ENCODE data around the gene GJC2.

GJC2 gene

GRCh38 chr1:228154021-228154669 is 4.4 kb downstream of the GJC2 start:
- no peak overlapping the region for H3K4me3 ChIP-seq (replicated peaks in 1 of 2; ENCODE audit: low read depth in 2 of 2, low read length in 2 of 2)
- TF ChIP-seq, protein P1, sequence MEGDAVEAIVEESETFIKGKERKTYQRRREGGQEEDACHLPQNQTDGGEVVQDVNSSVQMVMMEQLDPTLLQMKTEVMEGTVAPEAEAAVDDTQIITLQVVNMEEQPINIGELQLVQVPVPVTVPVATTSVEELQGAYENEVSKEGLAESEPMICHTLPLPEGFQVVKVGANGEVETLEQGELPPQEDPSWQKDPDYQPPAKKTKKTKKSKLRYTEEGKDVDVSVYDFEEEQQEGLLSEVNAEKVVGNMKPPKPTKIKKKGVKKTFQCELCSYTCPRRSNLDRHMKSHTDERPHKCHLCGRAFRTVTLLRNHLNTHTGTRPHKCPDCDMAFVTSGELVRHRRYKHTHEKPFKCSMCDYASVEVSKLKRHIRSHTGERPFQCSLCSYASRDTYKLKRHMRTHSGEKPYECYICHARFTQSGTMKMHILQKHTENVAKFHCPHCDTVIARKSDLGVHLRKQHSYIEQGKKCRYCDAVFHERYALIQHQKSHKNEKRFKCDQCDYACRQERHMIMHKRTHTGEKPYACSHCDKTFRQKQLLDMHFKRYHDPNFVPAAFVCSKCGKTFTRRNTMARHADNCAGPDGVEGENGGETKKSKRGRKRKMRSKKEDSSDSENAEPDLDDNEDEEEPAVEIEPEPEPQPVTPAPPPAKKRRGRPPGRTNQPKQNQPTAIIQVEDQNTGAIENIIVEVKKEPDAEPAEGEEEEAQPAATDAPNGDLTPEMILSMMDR (IDR thresholded peaks at IDR 0.05; ENCODE audit: low read depth, low read length) = no peak
- no peak for DNase-seq (ENCODE audit: low read depth in 2 of 2)

GRCh38 chr1:228154670-228155571 is 5.2 kb downstream of the GJC2 start:
- H3K4me3 ChIP-seq (replicated peaks in 1 of 2; ENCODE audit: low read depth in 2 of 2, low read length in 2 of 2) = no peak overlapping the region
- TF ChIP-seq, protein P1 (IDR thresholded peaks at IDR 0.05; ENCODE audit: low read depth, low read length) = no peak
- DNase-seq (ENCODE audit: low read depth in 2 of 2) = no peak

DNA sequence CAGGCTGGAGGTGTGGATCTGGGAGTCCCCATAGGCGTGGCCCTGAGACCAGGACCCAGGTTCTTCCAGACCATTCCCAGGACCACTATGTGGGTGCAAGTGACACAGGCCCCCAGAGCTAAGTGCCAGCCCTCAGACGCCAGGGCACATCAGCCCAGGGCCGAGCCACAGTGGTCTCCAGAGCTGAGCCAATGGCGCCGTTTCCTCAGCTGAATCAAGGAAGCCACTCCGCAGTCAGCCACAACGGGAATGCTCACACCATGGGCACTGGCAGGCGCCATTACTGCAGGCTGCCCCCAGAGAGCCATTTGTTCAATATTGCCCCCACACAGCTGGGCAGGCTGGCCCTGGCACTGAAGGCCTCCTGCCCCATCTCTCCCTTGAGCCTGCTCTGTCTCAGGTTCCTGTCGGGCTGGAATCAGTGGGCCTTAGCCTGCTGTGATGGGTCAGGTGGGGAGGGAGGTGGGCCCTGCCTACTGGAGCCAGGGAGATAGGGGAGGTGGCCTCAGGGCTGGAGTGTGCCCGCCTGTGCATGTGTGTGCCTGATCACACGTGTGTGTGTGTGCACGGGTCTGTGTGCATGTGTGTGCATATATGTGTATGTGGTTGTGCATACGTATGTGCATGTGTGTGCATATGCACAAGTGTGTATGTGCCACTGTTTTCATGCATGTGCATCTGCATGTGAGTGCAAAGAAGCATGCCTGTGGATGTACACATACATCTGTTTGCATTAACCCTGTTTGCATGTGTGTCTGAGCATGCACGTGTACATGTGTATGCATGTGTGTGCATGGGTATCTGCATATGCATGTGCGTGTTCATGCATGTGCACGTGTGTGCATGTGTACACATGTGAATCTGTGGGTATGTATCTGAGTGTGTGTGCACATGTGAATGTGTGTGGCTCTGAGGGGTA is 6.1 kb downstream of the GJC2 start:
- H3K4me3 ChIP-seq (replicated peaks in 1 of 2; ENCODE audit: low read depth in 2 of 2, low read length in 2 of 2) = no peak overlapping the region
- no peak for DNase-seq (ENCODE audit: low read depth in 2 of 2)
- TF ChIP-seq, protein P1 (IDR thresholded peaks at IDR 0.05; ENCODE audit: low read depth, low read length) = no peak

- DNase-seq (ENCODE audit: low read depth in 2 of 2) = no peak
- no peak overlapping the region for H3K4me3 ChIP-seq (replicated peaks in 1 of 2; ENCODE audit: low read depth in 2 of 2, low read length in 2 of 2)
These were observed 6.8 kb downstream of the GJC2 start for GRCh38 chr1:228156515-228156881.

GRCh38 chr1:228156941-228157728 is 7.4 kb downstream of the GJC2 start:
- no peak for DNase-seq (ENCODE audit: low read depth in 2 of 2)
- no peak overlapping the region for H3K4me3 ChIP-seq (replicated peaks in 1 of 2; ENCODE audit: low read depth in 2 of 2, low read length in 2 of 2)
- TF ChIP-seq, protein P1 (IDR thresholded peaks at IDR 0.05; ENCODE audit: low read depth, low read length) = no peak

More at GRCh38 chr1:228156515-228156881, 6.8 kb downstream of the GJC2 start:
- TF ChIP-seq, protein P1 (IDR thresholded peaks at IDR 0.05; ENCODE audit: low read depth, low read length) = no peak

DNA sequence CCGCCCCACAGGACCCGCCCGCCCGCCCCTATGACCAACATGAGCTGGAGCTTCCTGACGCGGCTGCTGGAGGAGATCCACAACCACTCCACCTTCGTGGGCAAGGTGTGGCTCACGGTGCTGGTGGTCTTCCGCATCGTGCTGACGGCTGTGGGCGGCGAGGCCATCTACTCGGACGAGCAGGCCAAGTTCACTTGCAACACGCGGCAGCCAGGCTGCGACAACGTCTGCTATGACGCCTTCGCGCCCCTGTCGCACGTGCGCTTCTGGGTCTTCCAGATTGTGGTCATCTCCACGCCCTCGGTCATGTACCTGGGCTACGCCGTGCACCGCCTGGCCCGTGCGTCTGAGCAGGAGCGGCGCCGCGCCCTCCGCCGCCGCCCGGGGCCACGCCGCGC is 8.0 kb downstream of the GJC2 start:
- TF ChIP-seq, protein P1 (IDR thresholded peaks at IDR 0.05; ENCODE audit: low read depth, low read length) = no peak
- no peak for DNase-seq (ENCODE audit: low read depth in 2 of 2)
- no peak overlapping the region for H3K4me3 ChIP-seq (replicated peaks in 1 of 2; ENCODE audit: low read depth in 2 of 2, low read length in 2 of 2)

All from cardiac fibroblast (primary cell).